H9 (cell line): Measurements from ENCODE around the gene ASPA. TPM values are rescaled to one million over a fixed set of nuclear protein-coding genes. Genes with fewer than 3 reads are reported as not detected.

ENCODE experiments used
- DNase-seq: peaks from one replicate; pipeline ENCODE4 v3.0.0-alpha.2; 2017
- H2AFZ ChIP-seq: one replicate; pipeline ENCODE4 v1.6.1; 2013; ENCODE audit warnings: mild to moderate bottlenecking, low read length, control low read depth, moderate library complexity
- H2AK5ac ChIP-seq: 2 replicates; pipeline ENCODE4 v1.6.1; 2013; ENCODE audit warnings: low read length, control low read depth, mixed read lengths; ENCODE audit not compliant: insufficient read length
- H2BK120ac ChIP-seq: one replicate; pipeline ENCODE4 v1.6.1; 2013; ENCODE audit warnings: low read depth, mild to moderate bottlenecking, low read length, control low read depth, inconsistent platforms; ENCODE audit not compliant: poor library complexity, severe bottlenecking
- H2BK12ac ChIP-seq: 2 replicates; pipeline ENCODE4 v1.6.1; 2013; ENCODE audit warnings: low read length, control low read depth, mixed read lengths, low read depth; ENCODE audit not compliant: insufficient read length
- H2BK15ac ChIP-seq: 2 replicates; pipeline ENCODE4 v1.6.1; 2013; ENCODE audit warnings: low read depth, low read length, control low read depth
- H2BK20ac ChIP-seq: one replicate; pipeline ENCODE4 v1.6.1; 2013; ENCODE audit warnings: low read depth, mild to moderate bottlenecking, low read length, control low read depth, inconsistent platforms; ENCODE audit not compliant: poor library complexity, severe bottlenecking
- H2BK5ac ChIP-seq: 2 replicates; pipeline ENCODE4 v1.6.1; 2013; ENCODE audit warnings: low read length, control low read depth, mixed read lengths; ENCODE audit not compliant: insufficient read length
- H3K14ac ChIP-seq: 2 replicates; pipeline ENCODE4 v1.6.1; 2013; ENCODE audit warnings: low read length, control low read depth; ENCODE audit not compliant: insufficient read depth
- H3K18ac ChIP-seq: 2 replicates; pipeline ENCODE4 v1.6.1; 2013; ENCODE audit warnings: low read depth, mild to moderate bottlenecking, mixed read lengths, low read length, control low read depth; ENCODE audit not compliant: insufficient read length
- H3K23ac ChIP-seq: 2 replicates; pipeline ENCODE4 v1.6.1; 2013; ENCODE audit warnings: low read length, control low read depth, mixed read lengths, low read depth; ENCODE audit not compliant: insufficient read length
- H3K23me2 ChIP-seq: 2 replicates; pipeline ENCODE4 v1.6.1; 2013; ENCODE audit warnings: low read depth, mild to moderate bottlenecking, mixed read lengths, low read length, control low read depth; ENCODE audit not compliant: insufficient read length, poor library complexity, severe bottlenecking
- H3K27ac ChIP-seq: 2 replicates; pipeline ENCODE4 v1.5.1; 2013; ENCODE audit warnings: low read length, control low read depth, mixed read lengths, low read depth; ENCODE audit not compliant: insufficient read length
- H3K27me3 ChIP-seq: 2 replicates; pipeline ENCODE4 v1.6.1; 2013; ENCODE audit warnings: low read length, control low read depth, inconsistent platforms; ENCODE audit not compliant: insufficient read depth
- H3K4ac ChIP-seq: 2 replicates; pipeline ENCODE4 v1.6.1; 2013; ENCODE audit warnings: low read depth, mild to moderate bottlenecking, control low read depth, inconsistent platforms, low read length, moderate library complexity
- H3K4me1 ChIP-seq: 2 replicates; pipeline ENCODE4 v1.6.1; 2013; ENCODE audit warnings: low read length, control low read depth, inconsistent platforms; ENCODE audit not compliant: insufficient read depth
- H3K4me2 ChIP-seq: 2 replicates; pipeline ENCODE4 v1.6.1; 2013; ENCODE audit warnings: low read length, control low read depth, mixed read lengths; ENCODE audit not compliant: insufficient read length, insufficient read depth
- H3K56ac ChIP-seq: 2 replicates; pipeline ENCODE4 v1.6.1; 2013; ENCODE audit warnings: low read depth, mild to moderate bottlenecking, mixed read lengths, low read length, control low read depth; ENCODE audit not compliant: insufficient read length
- H3K79me1 ChIP-seq: 2 replicates; pipeline ENCODE4 v1.6.1; 2013; ENCODE audit warnings: low read depth, mild to moderate bottlenecking, moderate library complexity, low read length, control low read depth, inconsistent platforms; ENCODE audit not compliant: insufficient read depth, poor library complexity, severe bottlenecking
- H3K79me2 ChIP-seq: 2 replicates; pipeline ENCODE4 v1.6.1; 2013; ENCODE audit warnings: low read length, control low read depth, inconsistent platforms; ENCODE audit not compliant: insufficient read depth
- H3K9ac ChIP-seq: 2 replicates; pipeline ENCODE4 v1.6.1; 2013; ENCODE audit warnings: low read length, control low read depth, mixed read lengths; ENCODE audit not compliant: insufficient read length; ENCODE audit errors: extremely low read depth
- H3K9me3 ChIP-seq: one replicate; pipeline ENCODE4 v1.6.1; 2013; ENCODE audit warnings: low read depth, low read length, inconsistent platforms; ENCODE audit not compliant: control insufficient read depth
- H3T11ph ChIP-seq: one replicate; pipeline ENCODE4 v1.6.1; 2013; ENCODE audit warnings: mild to moderate bottlenecking, low read length, control low read depth, inconsistent platforms
- H4K20me1 ChIP-seq: one replicate; pipeline ENCODE4 v1.6.1; 2013; ENCODE audit not compliant: control insufficient read depth, insufficient read length, insufficient read depth
- H4K5ac ChIP-seq: 2 replicates; pipeline ENCODE4 v1.6.1; 2013; ENCODE audit warnings: low read depth, mild to moderate bottlenecking, mixed read lengths, low read length, control low read depth; ENCODE audit not compliant: insufficient read length
- H4K8ac ChIP-seq: replicated peaks from 2 replicates; pipeline ENCODE4 v1.6.1; 2013; ENCODE audit warnings: low read length, control low read depth, mixed read lengths, low read depth; ENCODE audit not compliant: insufficient read length
- H4K91ac ChIP-seq: 2 replicates; pipeline ENCODE4 v1.6.1; 2013; ENCODE audit warnings: low read depth, mild to moderate bottlenecking, moderate library complexity, mixed read lengths, low read length, control low read depth; ENCODE audit not compliant: insufficient read length
- H3K27ac Mint-ChIP-seq, 3 experiments: 2 replicates in 2 of 3; 3 replicates in 1 of 3; pipeline ENCODE4 v1.8.0; 2020 to 2021; ENCODE audit warnings: mixed read lengths in 3 of 3, mild to moderate bottlenecking in 1 of 3, moderate library complexity in 1 of 3
- H3K27me3 Mint-ChIP-seq: 2 replicates; pipeline ENCODE4 v1.8.0; 2021; ENCODE audit warnings: low read depth, mild to moderate bottlenecking, moderate library complexity, mixed read lengths
- H3K36me3 Mint-ChIP-seq, 3 experiments: 2 replicates in 2 of 3; 3 replicates in 1 of 3; pipeline ENCODE4 v1.8.0; 2020 to 2021; ENCODE audit warnings: low read depth in 3 of 3, mixed read lengths in 3 of 3; ENCODE audit not compliant: insufficient read depth in 1 of 3
- H3K4me1 Mint-ChIP-seq, 2 experiments: 2 replicates each; pipeline ENCODE4 v1.8.0; 2020; ENCODE audit warnings: mixed read lengths in 2 of 2
- H3K4me3 Mint-ChIP-seq, 2 experiments: 2 replicates in 1 of 2; 3 replicates in 1 of 2; pipeline ENCODE4 v1.8.0; 2020 to 2021; ENCODE audit warnings: mild to moderate bottlenecking in 2 of 2, mixed read lengths in 2 of 2, moderate library complexity in 1 of 2
- H3K9me3 Mint-ChIP-seq, 2 experiments: 2 replicates in 1 of 2; 3 replicates in 1 of 2; pipeline ENCODE4 v1.8.0; 2020; ENCODE audit warnings: mild to moderate bottlenecking in 2 of 2, mixed read lengths in 2 of 2, moderate library complexity in 1 of 2
- WGBS: extraction: QIAGEN DNeasy Blood & Tissue Kit; methylation state at CpG from one replicate; pipeline ENCODE4 v1.1.7; 2013; ENCODE audit warnings: missing lambda C conversion rate, low lambda C conversion rate, mixed read lengths; ENCODE audit not compliant: insufficient read length; ENCODE audit errors: extremely low coverage; 5-methylcytosine and 5-hydroxymethylcytosine counted together
- total RNA-seq: library from RNA; stranded (reverse); gene quantifications from 2 replicates; pipeline ENCODE4 v1.2.1, GENCODE V29; 2021
- TF ChIP-seq, protein P1 (sequence below): fragments of 200-600 bp; sonication (generic); conservative IDR thresholded peaks from 3 replicates; pipeline ENCODE4 v1.8.0; 2021; ENCODE audit warnings: antibody characterized with exemption, mild to moderate bottlenecking

Gene ASPA
- total RNA-seq, 1 experiment from 2014 or later: not detected

DNA sequence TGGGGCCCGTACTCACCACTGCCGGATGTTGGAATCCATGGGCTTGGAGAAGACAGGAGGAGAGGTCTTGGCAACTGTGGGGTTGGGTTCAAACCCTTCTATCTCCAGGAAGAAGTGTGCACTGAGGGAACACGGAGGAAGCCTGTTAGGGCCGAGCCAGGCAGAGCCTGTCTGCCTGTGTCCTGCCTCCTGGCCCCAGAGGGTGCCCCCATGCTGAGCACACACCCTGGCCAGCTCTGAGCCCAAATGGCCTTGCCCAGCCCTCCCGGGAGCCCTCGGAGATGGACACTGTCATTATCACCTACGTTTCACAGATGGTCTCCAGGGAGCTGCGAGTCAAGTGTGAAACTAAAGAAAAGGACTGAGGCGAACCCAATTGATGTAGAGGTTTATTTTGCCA lies 69.4 kb downstream of the ASPA start:
- Histone ChIP-seq H2BK12ac (no peak overlapping the region), H3K23me2 (no peaks in the 10 kb centered on the region), H3K18ac (no peak overlapping the region), H3K23ac (no peak overlapping the region), H3K4me2 (no peak overlapping the region), H3K27me3 (no peaks in the 10 kb centered on the region), H3K79me2 (no peaks in the 10 kb centered on the region), H2AFZ (no peak overlapping the region), H4K20me1 (no peaks in the 10 kb centered on the region), H2AK5ac (no peak overlapping the region), H3K56ac (no peak overlapping the region), H3K9me3 (no peaks in the 10 kb centered on the region), H4K8ac (no peak overlapping the region), H2BK20ac (no peak overlapping the region), H4K91ac (no peak overlapping the region), H3K9ac (no peak overlapping the region), H3K4ac (no peak overlapping the region), H3K4me1 (no peaks in the 10 kb centered on the region), H2BK120ac (no peak overlapping the region), H3K79me1 (no peaks in the 10 kb centered on the region), H3K14ac (no peak overlapping the region), H4K5ac (no peak overlapping the region), H2BK15ac (no peak overlapping the region), H2BK5ac (no peak overlapping the region), H3T11ph (no peak overlapping the region), H3K27ac (no peak overlapping the region)
- TF ChIP-seq, protein P1, sequence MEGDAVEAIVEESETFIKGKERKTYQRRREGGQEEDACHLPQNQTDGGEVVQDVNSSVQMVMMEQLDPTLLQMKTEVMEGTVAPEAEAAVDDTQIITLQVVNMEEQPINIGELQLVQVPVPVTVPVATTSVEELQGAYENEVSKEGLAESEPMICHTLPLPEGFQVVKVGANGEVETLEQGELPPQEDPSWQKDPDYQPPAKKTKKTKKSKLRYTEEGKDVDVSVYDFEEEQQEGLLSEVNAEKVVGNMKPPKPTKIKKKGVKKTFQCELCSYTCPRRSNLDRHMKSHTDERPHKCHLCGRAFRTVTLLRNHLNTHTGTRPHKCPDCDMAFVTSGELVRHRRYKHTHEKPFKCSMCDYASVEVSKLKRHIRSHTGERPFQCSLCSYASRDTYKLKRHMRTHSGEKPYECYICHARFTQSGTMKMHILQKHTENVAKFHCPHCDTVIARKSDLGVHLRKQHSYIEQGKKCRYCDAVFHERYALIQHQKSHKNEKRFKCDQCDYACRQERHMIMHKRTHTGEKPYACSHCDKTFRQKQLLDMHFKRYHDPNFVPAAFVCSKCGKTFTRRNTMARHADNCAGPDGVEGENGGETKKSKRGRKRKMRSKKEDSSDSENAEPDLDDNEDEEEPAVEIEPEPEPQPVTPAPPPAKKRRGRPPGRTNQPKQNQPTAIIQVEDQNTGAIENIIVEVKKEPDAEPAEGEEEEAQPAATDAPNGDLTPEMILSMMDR: no peak
- peaks cover 5 to 6% of the 10 kb centered on the region in 2 experiments; a peak in 3 of 5 replicates for H3K9me3 Mint-ChIP-seq
- DNase-seq: no peak
- H3K27ac Mint-ChIP-seq: no peak overlapping the region
- H3K4me3 Mint-ChIP-seq: no peak overlapping the region
- peaks cover 0 to 5% (median 0%) of the 10 kb centered on the region in 3 experiments; a peak in 2 of 7 replicates for H3K36me3 Mint-ChIP-seq
- H3K4me1 Mint-ChIP-seq: no peaks in the 10 kb centered on the region
- WGBS: no CpG with 5 or more reads among the region's 9 CpGs
- peaks cover under 1% of the 10 kb centered on the region; the same call in 1 of the 2 replicates for H3K27me3 Mint-ChIP-seq
